IMR-90 (cell line): ENCODE data around the gene DNAJC7. TPM values are rescaled to one million over a fixed set of nuclear protein-coding genes. Genes with fewer than 3 reads are reported as not detected.

ENCODE experiments used
- ATAC-seq: fragments of 200-7000 bp; cut with Tn5 transposase; 2 replicates; pipeline ENCODE4 v1.9.1; 2020; ENCODE audit warnings: low read depth, mild to moderate bottlenecking, moderate library complexity
- BruUV-seq: library from RNA; stranded (reverse); fragments of 400-500 nt; replicated peaks from 2 replicates; lab custom pipeline; 2021; lab: Mats Ljungman, UMichigan
- CTCF ChIA-PET: fragments of 300-600 bp; formaldehyde crosslinking; extraction: SDS; loops from one replicate; lab custom pipeline; 2021; ENCODE audit warnings: antibody characterized with exemption; lab: Yijun Ruan, JAX
- POLR2A ChIA-PET: fragments of 300-600 bp; sonication (Branson Sonifier 250); formaldehyde crosslinking; loops from one replicate; lab custom pipeline; 2022; ENCODE audit warnings: antibody characterized with exemption; ENCODE audit not compliant: unreplicated experiment; lab: Charles Lee
- DNase-seq: peaks from one replicate; pipeline ENCODE4 v3.0.0; 2013
- H2AFZ ChIP-seq: replicated peaks from 2 replicates; pipeline ENCODE3; 2013; ENCODE audit warnings: low read length, mild to moderate bottlenecking; ENCODE audit not compliant: poor library complexity
- H2AK5ac ChIP-seq: 2 replicates; pipeline ENCODE4 v1.6.1; 2013; ENCODE audit warnings: low read depth, low read length, inconsistent platforms
- H2AK9ac ChIP-seq: replicated peaks from 2 replicates; pipeline ENCODE3; 2013; ENCODE audit warnings: mild to moderate bottlenecking, low read depth, low read length, moderate library complexity; ENCODE audit not compliant: poor library complexity
- H2BK120ac ChIP-seq: 2 replicates; pipeline ENCODE4 v1.6.1; 2013; ENCODE audit warnings: low read depth, low read length, inconsistent platforms
- H2BK15ac ChIP-seq: 3 replicates; pipeline ENCODE4 v1.6.1; 2013; ENCODE audit warnings: low read depth, low read length, inconsistent platforms
- H2BK20ac ChIP-seq: 2 replicates; pipeline ENCODE4 v1.6.1; 2013; ENCODE audit warnings: low read depth, mild to moderate bottlenecking, inconsistent platforms, low read length, moderate library complexity
- H2BK5ac ChIP-seq: 2 replicates; pipeline ENCODE4 v1.6.1; 2013; ENCODE audit warnings: mild to moderate bottlenecking, low read depth, low read length, inconsistent platforms; ENCODE audit not compliant: poor library complexity, severe bottlenecking
- H3K14ac ChIP-seq: replicated peaks from 2 replicates; pipeline ENCODE4 v1.6.1; 2013; ENCODE audit warnings: low read depth, low read length, inconsistent platforms
- H3K18ac ChIP-seq: 2 replicates; pipeline ENCODE4 v1.6.1; 2013; ENCODE audit warnings: low read depth, low read length, control low read depth
- H3K23ac ChIP-seq: 2 replicates; pipeline ENCODE4 v1.6.1; 2013; ENCODE audit warnings: low read depth, low read length, inconsistent platforms
- H3K27ac ChIP-seq: 2 replicates; pipeline ENCODE4 v1.5.1; 2013; ENCODE audit warnings: mild to moderate bottlenecking, control low read depth, low read length; ENCODE audit not compliant: insufficient read depth
- H3K27me3 ChIP-seq: 2 replicates; pipeline ENCODE4 v1.6.1; 2013; ENCODE audit warnings: low read length; ENCODE audit not compliant: control insufficient read depth, insufficient read depth
- H3K36me3 ChIP-seq: 2 replicates; pipeline ENCODE4 v1.6.1; 2013; ENCODE audit warnings: low read length, mixed read lengths; ENCODE audit not compliant: control insufficient read depth, insufficient read depth
- H3K4ac ChIP-seq: 2 replicates; pipeline ENCODE4 v1.6.1; 2013; ENCODE audit warnings: low read depth, low read length, inconsistent platforms
- H3K4me1 ChIP-seq: 2 replicates; pipeline ENCODE4 v1.6.1; 2013; ENCODE audit warnings: low read length, mixed read lengths; ENCODE audit not compliant: control insufficient read depth, insufficient read depth
- H3K4me2 ChIP-seq: 2 replicates; pipeline ENCODE4 v1.6.1; 2013; ENCODE audit warnings: low read depth, mild to moderate bottlenecking, control low read depth, low read length, moderate library complexity
- H3K4me3 ChIP-seq: 2 replicates; pipeline ENCODE4 v1.5.1; 2013; ENCODE audit warnings: low read depth, mild to moderate bottlenecking, control low read depth, low read length, moderate library complexity; ENCODE audit not compliant: insufficient read depth
- H3K56ac ChIP-seq: 2 replicates; pipeline ENCODE4 v1.6.1; 2013; ENCODE audit warnings: low read length, inconsistent platforms; ENCODE audit not compliant: insufficient read depth; ENCODE audit errors: extremely low read depth
- H3K79me1 ChIP-seq, 2 experiments: 2 replicates each; pipeline ENCODE4 v1.6.1; 2013; ENCODE audit warnings: low read length in 2 of 2, inconsistent platforms in 1 of 2, low read depth in 1 of 2
- H3K9ac ChIP-seq: 2 replicates; pipeline ENCODE4 v1.6.1; 2013; ENCODE audit warnings: low read depth, low read length, control low read depth
- H3K9me1 ChIP-seq: 2 replicates; pipeline ENCODE4 v1.6.1; 2013; ENCODE audit warnings: low read length, inconsistent platforms; ENCODE audit not compliant: insufficient read depth
- H3K9me3 ChIP-seq: 2 replicates; pipeline ENCODE4 v1.6.1; 2013; ENCODE audit warnings: low read length; ENCODE audit not compliant: control insufficient read depth, insufficient read depth
- H4K20me1 ChIP-seq: 2 replicates; pipeline ENCODE4 v1.6.1; 2013; ENCODE audit warnings: low read length, inconsistent platforms; ENCODE audit not compliant: insufficient read depth
- H4K5ac ChIP-seq: 2 replicates; pipeline ENCODE4 v1.6.1; 2013; ENCODE audit warnings: mild to moderate bottlenecking, low read depth, low read length, control low read depth
- H4K8ac ChIP-seq, 2 experiments: 2 replicates each; pipeline ENCODE4 v1.6.1; 2013; ENCODE audit warnings: low read depth in 2 of 2, low read length in 2 of 2, control low read depth in 1 of 2, inconsistent platforms in 1 of 2
- H4K91ac ChIP-seq: 2 replicates; pipeline ENCODE4 v1.6.1; 2013; ENCODE audit warnings: low read depth, low read length, inconsistent platforms; ENCODE audit not compliant: insufficient read depth
- BHLHE40 ChIP-seq: fragments of 150-350 bp; IDR thresholded peaks from 2 replicates; pipeline ENCODE4 v1.6.1; 2016; ENCODE audit warnings: mild to moderate bottlenecking, low read depth, low read length
- CEBPB ChIP-seq: IDR thresholded peaks from 2 replicates; pipeline ENCODE4 v1.6.1; 2012; ENCODE audit warnings: low read depth, low read length, improper control_type of control experiment
- CHD1 ChIP-seq: IDR thresholded peaks from 2 replicates; pipeline ENCODE4 v1.6.1; 2012; ENCODE audit warnings: low read depth, low read length, improper control_type of control experiment
- FOS ChIP-seq: fragments of 150-350 bp; IDR thresholded peaks from 2 replicates; pipeline ENCODE4 v1.6.1; 2016; ENCODE audit warnings: low read depth, low read length
- MAFK ChIP-seq: IDR thresholded peaks from 2 replicates; pipeline ENCODE4 v1.6.1; 2012; ENCODE audit warnings: low read depth, low read length, improper control_type of control experiment
- MXI1 ChIP-seq: IDR thresholded peaks from 2 replicates; pipeline ENCODE4 v1.6.1; 2012; ENCODE audit warnings: low read depth, mild to moderate bottlenecking, low read length, moderate library complexity, borderline replicate concordance
- NFE2L2 ChIP-seq: fragments of 150-350 bp; IDR thresholded peaks from 2 replicates; pipeline ENCODE4 v1.6.1; 2016; ENCODE audit warnings: low read depth, mild to moderate bottlenecking, low read length
- POLR2A ChIP-seq: IDR thresholded peaks from 2 replicates; pipeline ENCODE4 v1.6.1; 2012; ENCODE audit warnings: mild to moderate bottlenecking, low read depth, low read length
- RAD21 ChIP-seq: IDR thresholded peaks from 2 replicates; pipeline ENCODE4 v1.6.1; 2012; ENCODE audit warnings: low read length, improper control_type of control experiment
- RCOR1 ChIP-seq: IDR thresholded peaks from 2 replicates; pipeline ENCODE4 v1.6.1; 2012; ENCODE audit warnings: mild to moderate bottlenecking, low read length, improper control_type of control experiment; ENCODE audit not compliant: insufficient replicate concordance
- RFX5 ChIP-seq: IDR thresholded peaks from 2 replicates; pipeline ENCODE4 v1.8.0; 2012; ENCODE audit warnings: low read depth, mild to moderate bottlenecking, low read length, moderate library complexity
- SMC3 ChIP-seq: fragments of 150-350 bp; IDR thresholded peaks from 2 replicates; pipeline ENCODE4 v1.6.1; 2016; ENCODE audit warnings: low read depth, mild to moderate bottlenecking, antibody characterized with exemption, low read length, moderate library complexity
- WGBS, 2 experiments: methylation state at CpG; one replicate each; pipeline versions ENCODE4 v1.1.5 to v1.1.7; 2013; ENCODE audit warnings: missing lambda C conversion rate in 2 of 2; ENCODE audit not compliant: insufficient read length in 1 of 2; ENCODE audit errors: extremely low coverage in 2 of 2; 5-methylcytosine and 5-hydroxymethylcytosine counted together
- dilution Hi-C: fragments of 300-500 bp; cut with HindIII; formaldehyde crosslinking; loops from one replicate; pipeline ENCODE4 v1.14.3; 2018; ENCODE audit warnings: low sequenced_read_pairs; ENCODE audit not compliant: unreplicated experiment
- in situ Hi-C: fragments of 300-500 bp; cut with MboI; formaldehyde crosslinking; loops from 3 replicates; pipeline ENCODE4 v1.14.3; 2019; ENCODE audit warnings: low sequenced_read_pairs, inconsistent platforms, mixed read lengths
- intact Hi-C: fragments of 100-400 bp; cut with micrococcal nuclease; formaldehyde crosslinking; loops from 2 replicates; pipeline ENCODE4 v1.10.0; 2022
- polyA plus RNA-seq, 3 experiments: library from polyadenylated mRNA; depleted of rRNA; stranded (reverse); fragments of >200 nt; gene quantifications; 2 replicates each; pipeline ENCODE4 v1.2.3, GENCODE V29; 2012; ENCODE audit warnings: low replicate concordance in 1 of 3
- total RNA-seq: library from RNA; depleted of rRNA; stranded (reverse); fragments of >200 nt; gene quantifications from 2 replicates; pipeline ENCODE4 v1.2.3, GENCODE V29; 2012
- TF ChIP-seq, protein P1 (sequence below): fragments of 150-350 bp; IDR thresholded peaks from 2 replicates; pipeline ENCODE4 v1.6.1; 2016; ENCODE audit warnings: low read depth, mild to moderate bottlenecking, low read length, moderate library complexity, borderline replicate concordance
- TF ChIP-seq, protein P2 (sequence below): fragments of 150-350 bp; IDR thresholded peaks from 2 replicates; pipeline ENCODE4 v1.6.1; 2017; ENCODE audit warnings: mild to moderate bottlenecking, antibody characterized with exemption, low read length, low read depth
- TF ChIP-seq, protein P3 (sequence below): conservative IDR thresholded peaks from 2 replicates; pipeline ENCODE4 v1.5.1; 2012; ENCODE audit warnings: mild to moderate bottlenecking, low read depth, low read length, improper control_type of control experiment

Gene DNAJC7
- total and polyA plus RNA-seq, 2 of the 4 experiments (the other 2 are of a cell fraction): 49.3 to 71.7 TPM

DNA sequence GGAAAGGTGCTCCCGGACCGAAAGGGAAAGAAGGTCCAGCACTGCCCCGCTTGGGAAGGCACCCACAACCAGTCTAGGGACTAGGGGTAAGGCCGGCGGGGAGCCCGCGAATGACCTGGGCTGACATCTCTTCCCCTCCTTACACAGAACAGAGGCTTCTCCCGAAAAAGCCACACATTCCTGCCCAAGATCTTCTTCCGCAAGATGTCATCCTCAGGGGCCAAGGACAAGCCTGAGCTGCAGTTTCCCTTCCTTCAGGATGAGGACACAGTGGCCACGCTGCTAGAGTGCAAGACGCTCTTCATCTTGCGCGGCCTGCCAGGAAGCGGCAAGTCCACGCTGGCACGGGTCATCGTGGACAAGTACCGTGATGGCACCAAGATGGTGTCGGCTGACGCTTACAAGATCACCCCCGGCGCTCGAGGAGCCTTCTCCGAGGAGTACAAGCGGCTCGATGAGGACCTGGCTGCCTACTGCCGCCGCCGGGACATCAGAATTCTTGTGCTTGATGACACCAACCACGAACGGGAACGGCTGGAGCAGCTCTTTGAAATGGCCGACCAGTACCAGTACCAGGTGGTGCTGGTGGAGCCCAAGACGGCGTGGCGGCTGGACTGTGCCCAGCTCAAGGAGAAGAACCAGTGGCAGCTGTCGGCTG, 49.2 kb downstream of the DNAJC7 start:
- Histone ChIP-seq H2AK9ac (peak overlapping the region; percentile 96), H3K4me3 (peak overlapping the region; percentile 94; the same call in 1 of the 2 replicates), H4K5ac (no peak overlapping the region), H2BK15ac (no peak overlapping the region), H3K27me3 (no peaks in the 10 kb centered on the region), H3K18ac (no peak overlapping the region), H3K4me2 (peak overlapping the region; percentile 91), H3K79me1 (peaks cover 28 to 57% of the 10 kb centered on the region in 2 experiments), H3K23ac (peak overlapping the region; percentile 69; the same call in 1 of the 2 replicates), H2AK5ac (peak overlapping the region; percentile 87), H3K36me3 (peaks cover 37% of the 10 kb centered on the region), H3K4me1 (peaks cover 11% of the 10 kb centered on the region), H2BK5ac (no peak overlapping the region), H4K91ac (no peak overlapping the region), H3K27ac (peak overlapping the region; percentile 72), H3K14ac (no peak overlapping the region), H2BK20ac (no peak overlapping the region), H3K56ac (no peak overlapping the region), H3K4ac (no peak overlapping the region; the same call in 1 of the 2 replicates), H2BK120ac (no peak overlapping the region), H3K9ac (peak overlapping the region; percentile 84), H4K20me1 (peaks cover 30% of the 10 kb centered on the region), H3K9me1 (peaks cover 16% of the 10 kb centered on the region), H2AFZ (peak overlapping the region; percentile 91), H3K9me3 (no peaks in the 10 kb centered on the region), H4K8ac (peak overlapping the region; percentile 26 to 79; a peak in 1 of 4 replicates)
- ChIA-PET POLR2A (no interaction called here), CTCF (interaction anchor here (1.6 kb wide), 1 partner anchor 133 kb away, joined by 7 read pairs; no protein-coding TSS in a partner anchor)
- dilution Hi-C loops (no loop called here), intact Hi-C loops (no loop called here), in situ Hi-C loops (loop anchor here (5.0 to 10.0 kb wide), 2 partner anchors 144 to 233 kb away; partner anchors contain the start of genes DHX58 and HAP1)
- WGBS, 2 experiments: 95% methylated on average over 28 of the region's 37 CpGs; no CpG with 5 or more reads in 1 of the 2 experiments
- no peak for ATAC-seq
- BruUV-seq: TSS peak; percentile 80
- DNase-seq: no peak
- TF ChIP-seq, protein P1, sequence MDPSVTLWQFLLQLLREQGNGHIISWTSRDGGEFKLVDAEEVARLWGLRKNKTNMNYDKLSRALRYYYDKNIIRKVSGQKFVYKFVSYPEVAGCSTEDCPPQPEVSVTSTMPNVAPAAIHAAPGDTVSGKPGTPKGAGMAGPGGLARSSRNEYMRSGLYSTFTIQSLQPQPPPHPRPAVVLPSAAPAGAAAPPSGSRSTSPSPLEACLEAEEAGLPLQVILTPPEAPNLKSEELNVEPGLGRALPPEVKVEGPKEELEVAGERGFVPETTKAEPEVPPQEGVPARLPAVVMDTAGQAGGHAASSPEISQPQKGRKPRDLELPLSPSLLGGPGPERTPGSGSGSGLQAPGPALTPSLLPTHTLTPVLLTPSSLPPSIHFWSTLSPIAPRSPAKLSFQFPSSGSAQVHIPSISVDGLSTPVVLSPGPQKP: no peak
- TF ChIP-seq CHD1 (no peak), FOS (no peak), RFX5 (no peak), SMC3 (no peak), CEBPB (no peak), RCOR1 (no peak), RAD21 (no peak), NFE2L2 (no peak), MAFK (no peak), POLR2A (no peak), BHLHE40 (no peak), MXI1 (no peak)
- TF ChIP-seq, protein P2, sequence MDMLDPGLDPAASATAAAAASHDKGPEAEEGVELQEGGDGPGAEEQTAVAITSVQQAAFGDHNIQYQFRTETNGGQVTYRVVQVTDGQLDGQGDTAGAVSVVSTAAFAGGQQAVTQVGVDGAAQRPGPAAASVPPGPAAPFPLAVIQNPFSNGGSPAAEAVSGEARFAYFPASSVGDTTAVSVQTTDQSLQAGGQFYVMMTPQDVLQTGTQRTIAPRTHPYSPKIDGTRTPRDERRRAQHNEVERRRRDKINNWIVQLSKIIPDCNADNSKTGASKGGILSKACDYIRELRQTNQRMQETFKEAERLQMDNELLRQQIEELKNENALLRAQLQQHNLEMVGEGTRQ: no peak
- TF ChIP-seq, protein P3, sequence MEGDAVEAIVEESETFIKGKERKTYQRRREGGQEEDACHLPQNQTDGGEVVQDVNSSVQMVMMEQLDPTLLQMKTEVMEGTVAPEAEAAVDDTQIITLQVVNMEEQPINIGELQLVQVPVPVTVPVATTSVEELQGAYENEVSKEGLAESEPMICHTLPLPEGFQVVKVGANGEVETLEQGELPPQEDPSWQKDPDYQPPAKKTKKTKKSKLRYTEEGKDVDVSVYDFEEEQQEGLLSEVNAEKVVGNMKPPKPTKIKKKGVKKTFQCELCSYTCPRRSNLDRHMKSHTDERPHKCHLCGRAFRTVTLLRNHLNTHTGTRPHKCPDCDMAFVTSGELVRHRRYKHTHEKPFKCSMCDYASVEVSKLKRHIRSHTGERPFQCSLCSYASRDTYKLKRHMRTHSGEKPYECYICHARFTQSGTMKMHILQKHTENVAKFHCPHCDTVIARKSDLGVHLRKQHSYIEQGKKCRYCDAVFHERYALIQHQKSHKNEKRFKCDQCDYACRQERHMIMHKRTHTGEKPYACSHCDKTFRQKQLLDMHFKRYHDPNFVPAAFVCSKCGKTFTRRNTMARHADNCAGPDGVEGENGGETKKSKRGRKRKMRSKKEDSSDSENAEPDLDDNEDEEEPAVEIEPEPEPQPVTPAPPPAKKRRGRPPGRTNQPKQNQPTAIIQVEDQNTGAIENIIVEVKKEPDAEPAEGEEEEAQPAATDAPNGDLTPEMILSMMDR: no peak
